ENCODE results near the gene MBD3L5. TPM values are rescaled to one million over a fixed set of nuclear protein-coding genes. Genes with fewer than 3 reads are reported as not detected.

The MBD3L5 gene
- total RNA-seq, 1 experiment from 2014 or later, result not detected

- Histone ChIP-seq H2BK120ac (ENCODE audit: low read depth, low read length, poor library complexity, severe bottlenecking) (no peak overlapping the region), H2BK12ac (ENCODE audit: insufficient read length, low read depth, low read length) (no peak overlapping the region), H3K4me2 (ENCODE audit: insufficient read depth, insufficient read length, low read length) (no peak overlapping the region), H2BK5ac (ENCODE audit: insufficient read length, low read length) (no peak overlapping the region), H2BK15ac (ENCODE audit: low read depth, low read length) (no peak overlapping the region), H4K5ac (ENCODE audit: insufficient read length, low read depth, low read length) (no peak overlapping the region), H3K4ac (ENCODE audit: low read depth, low read length) (no peak overlapping the region), H3K79me2 (ENCODE audit: insufficient read depth, low read length) (no peaks in the 10 kb centered on the region), H2BK20ac (ENCODE audit: low read depth, low read length, poor library complexity, severe bottlenecking) (no peak overlapping the region), H3K56ac (ENCODE audit: insufficient read length, low read depth, low read length) (no peak overlapping the region), H3K4me1 (ENCODE audit: insufficient read depth, low read length) (no peaks in the 10 kb centered on the region), H4K8ac (replicated peaks; ENCODE audit: insufficient read length, low read depth, low read length) (no peak overlapping the region), H3K23ac (ENCODE audit: insufficient read length, low read depth, low read length) (no peak overlapping the region), H4K91ac (ENCODE audit: insufficient read length, low read depth, low read length) (no peak overlapping the region), H3K9me3 (ENCODE audit: control insufficient read depth, low read depth, low read length) (peaks cover 78% of the 10 kb centered on the region), H2AK5ac (ENCODE audit: insufficient read length, low read length) (no peak overlapping the region), H3K27ac (ENCODE audit: insufficient read length, low read depth, low read length) (no peak overlapping the region), H3K79me1 (ENCODE audit: insufficient read depth, low read depth, low read length, poor library complexity, severe bottlenecking) (no peaks in the 10 kb centered on the region), H4K20me1 (ENCODE audit: control insufficient read depth, insufficient read depth, insufficient read length) (no peaks in the 10 kb centered on the region), H3K9ac (ENCODE audit: extremely low read depth, insufficient read length, low read length) (no peak overlapping the region), H3K27me3 (ENCODE audit: insufficient read depth, low read length) (no peaks in the 10 kb centered on the region), H3K18ac (ENCODE audit: insufficient read length, low read depth, low read length) (no peak overlapping the region), H2AFZ (ENCODE audit: low read length) (no peak overlapping the region), H3K23me2 (ENCODE audit: insufficient read length, low read depth, low read length, poor library complexity, severe bottlenecking) (no peaks in the 10 kb centered on the region), H3T11ph (ENCODE audit: low read length) (no peak overlapping the region), H3K14ac (ENCODE audit: insufficient read depth, low read length) (no peak overlapping the region)
- Mint-ChIP-seq H3K4me1 (no peaks in the 10 kb centered on the region), H3K4me3 (no peak overlapping the region), H3K27ac (no peak overlapping the region), H3K9me3 (peaks cover 79 to 87% of the 10 kb centered on the region in 2 experiments), H3K27me3 (ENCODE audit: low read depth) (peaks cover 2% of the 10 kb centered on the region; the same call in 1 of the 2 replicates), H3K36me3 (ENCODE audit: insufficient read depth in 1 of 3, low read depth in 3 of 3) (peaks cover 6 to 32% (median 11%) of the 10 kb centered on the region in 3 experiments; a peak in 5 of 7 replicates)
- no peak for DNase-seq
- TF ChIP-seq, protein P1, sequence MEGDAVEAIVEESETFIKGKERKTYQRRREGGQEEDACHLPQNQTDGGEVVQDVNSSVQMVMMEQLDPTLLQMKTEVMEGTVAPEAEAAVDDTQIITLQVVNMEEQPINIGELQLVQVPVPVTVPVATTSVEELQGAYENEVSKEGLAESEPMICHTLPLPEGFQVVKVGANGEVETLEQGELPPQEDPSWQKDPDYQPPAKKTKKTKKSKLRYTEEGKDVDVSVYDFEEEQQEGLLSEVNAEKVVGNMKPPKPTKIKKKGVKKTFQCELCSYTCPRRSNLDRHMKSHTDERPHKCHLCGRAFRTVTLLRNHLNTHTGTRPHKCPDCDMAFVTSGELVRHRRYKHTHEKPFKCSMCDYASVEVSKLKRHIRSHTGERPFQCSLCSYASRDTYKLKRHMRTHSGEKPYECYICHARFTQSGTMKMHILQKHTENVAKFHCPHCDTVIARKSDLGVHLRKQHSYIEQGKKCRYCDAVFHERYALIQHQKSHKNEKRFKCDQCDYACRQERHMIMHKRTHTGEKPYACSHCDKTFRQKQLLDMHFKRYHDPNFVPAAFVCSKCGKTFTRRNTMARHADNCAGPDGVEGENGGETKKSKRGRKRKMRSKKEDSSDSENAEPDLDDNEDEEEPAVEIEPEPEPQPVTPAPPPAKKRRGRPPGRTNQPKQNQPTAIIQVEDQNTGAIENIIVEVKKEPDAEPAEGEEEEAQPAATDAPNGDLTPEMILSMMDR (conservative IDR thresholded peaks at IDR 0.05), result no peak
Measured at GRCh38 chr19:6983448-6983847, 46.9 kb upstream of the MBD3L5 start.

Measured in H9 (cell line).